HG02973 (cell line): Measurements from ENCODE around the gene HSD17B10.
A peak's percentile ranks its signal among the peaks of the same experiment; 100 is the strongest.
"Not testable (repeated sequence)": the region's sequence is repeated elsewhere in the genome, so short reads cannot be mapped to it uniquely, and the experiment has no call there.

Experiments
- ATAC-seq: cut with Tn5 transposase; IDR thresholded peaks from one replicate; pipeline ENCODE4 v1.9.1; 2021; ENCODE audit warnings: moderate library complexity; ENCODE audit not compliant: unreplicated experiment

Gene HSD17B10

GRCh38 chrX:53433651-53434639 is at the start of gene HSD17B10:
Gene HSD17B10, minus strand, starts transcription at chrX:53434370. Its CDS starts 25 bp downstream, at chrX:53434345.
- ATAC-seq, result peak; percentile 88

GRCh38 chrX:53483416-53483815 is 49.2 kb upstream of the HSD17B10 start:
- no peak for ATAC-seq

- no peak for ATAC-seq
Measured at GRCh38 chrX:53481816-53482465, 47.8 kb upstream of the HSD17B10 start.

- no peak for ATAC-seq
Measured at GRCh38 chrX:53481093-53481492, 46.9 kb upstream of the HSD17B10 start.

- ATAC-seq, result no peak
Measured at GRCh38 chrX:53479301-53479700, 45.1 kb upstream of the HSD17B10 start.

- ATAC-seq, result no peak
Measured at GRCh38 chrX:53476371-53476770, 42.2 kb upstream of the HSD17B10 start.

GRCh38 chrX:53474707-53475106 is 40.5 kb upstream of the HSD17B10 start:
- ATAC-seq, result no peak

- no peak for ATAC-seq
Measured at GRCh38 chrX:53471346-53471745, 37.2 kb upstream of the HSD17B10 start.

- ATAC-seq, result not testable (repeated sequence)
Measured at GRCh38 chrX:53468659-53469058, 34.5 kb upstream of the HSD17B10 start.

- ATAC-seq, result no peak
Measured at GRCh38 chrX:53458082-53458481, 23.9 kb upstream of the HSD17B10 start.

- ATAC-seq, result no peak
Measured at GRCh38 chrX:53456254-53456653, 22.1 kb upstream of the HSD17B10 start.

GRCh38 chrX:53452812-53453211 is 18.6 kb upstream of the HSD17B10 start:
- no peak for ATAC-seq

GRCh38 chrX:53449632-53450031 is 15.5 kb upstream of the HSD17B10 start:
- ATAC-seq, result no peak

GRCh38 chrX:53447441-53447840 is 13.3 kb upstream of the HSD17B10 start:
- ATAC-seq, result no peak

- ATAC-seq, result no peak
Measured at GRCh38 chrX:53445977-53446376, 11.8 kb upstream of the HSD17B10 start.

GRCh38 chrX:53442322-53442631 is 8.1 kb upstream of the HSD17B10 start:
- ATAC-seq, result no peak

GRCh38 chrX:53441531-53442321 is 7.6 kb upstream of the HSD17B10 start:
- ATAC-seq, result peak; percentile 75

- no peak for ATAC-seq
Measured at GRCh38 chrX:53440621-53441517, 6.7 kb upstream of the HSD17B10 start.

GRCh38 chrX:53440101-53440500 is 5.9 kb upstream of the HSD17B10 start:
- no peak for ATAC-seq

GRCh38 chrX:53438832-53439230 is 4.7 kb upstream of the HSD17B10 start:
- no peak for ATAC-seq
